Panc1 (cell line): Measurements from ENCODE around the gene EGFL7. TPM values are rescaled to one million over a fixed set of nuclear protein-coding genes. Genes with fewer than 3 reads are reported as not detected.

Experiments used
- ATAC-seq: fragments of 200-7000 bp; cut with Tn5 transposase; 2 replicates; pipeline ENCODE4 v1.9.1; 2020; ENCODE audit warnings: mild to moderate bottlenecking, moderate library complexity
- BruUV-seq: library from RNA; stranded (reverse); fragments of 400-500 nt; replicated peaks from 2 replicates; lab custom pipeline; 2021; lab: Mats Ljungman, UMichigan
- CTCF ChIA-PET: fragments of 300-600 bp; sonication (Branson Sonifier 250); formaldehyde crosslinking; loops from one replicate; lab custom pipeline; 2022; ENCODE audit warnings: antibody characterized with exemption; lab: Charles Lee
- POLR2A ChIA-PET: fragments of 300-600 bp; sonication (Branson Sonifier 250); formaldehyde crosslinking; loops from one replicate; lab custom pipeline; 2022; ENCODE audit warnings: antibody characterized with exemption; lab: Charles Lee
- DNase-seq: peaks from one replicate; pipeline ENCODE4 v3.0.0-alpha.2; 2010; ENCODE audit warnings: low read depth, low spot score
- H3K27ac ChIP-seq: 2 replicates; pipeline ENCODE4 v1.5.1; 2011; ENCODE audit warnings: mild to moderate bottlenecking, low read length, inconsistent platforms
- H3K27me3 ChIP-seq: fragments of 200-500 bp; sonication (Bioruptor generic); 2 replicates; pipeline ENCODE4 v1.6.0; 2014; ENCODE audit warnings: low read length, inconsistent platforms; ENCODE audit not compliant: control insufficient read depth, insufficient read depth
- H3K36me3 ChIP-seq: fragments of 200-500 bp; sonication (Bioruptor generic); 2 replicates; pipeline ENCODE4 v1.5.1; 2014; ENCODE audit warnings: inconsistent platforms, mild to moderate bottlenecking, low read length, moderate library complexity; ENCODE audit not compliant: control insufficient read depth, insufficient read depth
- H3K4me1 ChIP-seq: 2 replicates; pipeline ENCODE4 v1.5.1; 2011; ENCODE audit warnings: inconsistent platforms, mild to moderate bottlenecking, low read length, moderate library complexity; ENCODE audit not compliant: control insufficient read depth, insufficient read depth
- H3K4me3 ChIP-seq, 2 experiments: 2 replicates each; pipeline ENCODE4 v1.5.1; 2011 to 2012; ENCODE audit warnings: low read depth in 2 of 2, low read length in 2 of 2, mild to moderate bottlenecking in 2 of 2, inconsistent platforms in 1 of 2, moderate library complexity in 1 of 2
- H3K9me3 ChIP-seq: fragments of 200-500 bp; sonication (Bioruptor generic); 2 replicates; pipeline ENCODE4 v1.5.1; 2014; ENCODE audit warnings: low read depth, mild to moderate bottlenecking, inconsistent platforms, low read length, moderate library complexity; ENCODE audit not compliant: control insufficient read depth, insufficient read depth
- POLR2AphosphoS5 ChIP-seq: IDR thresholded peaks from 2 replicates; pipeline ENCODE4 v1.6.1; 2012; ENCODE audit warnings: mild to moderate bottlenecking, low read depth, low read length, moderate library complexity
- REST ChIP-seq, 2 experiments: IDR thresholded peaks; 2 replicates each; pipeline ENCODE4 v1.6.1; 2011 to 2012; ENCODE audit warnings: low read depth in 2 of 2, control low read depth in 1 of 2, low read length in 1 of 2, mild to moderate bottlenecking in 1 of 2, moderate library complexity in 1 of 2; ENCODE audit not compliant: insufficient read depth in 1 of 2
- SIN3A ChIP-seq: IDR thresholded peaks from 2 replicates; pipeline ENCODE4 v1.6.1; 2012; ENCODE audit warnings: low read depth, mild to moderate bottlenecking, low read length, moderate library complexity, borderline replicate concordance; ENCODE audit not compliant: insufficient read depth
- TCF7L2 ChIP-seq: IDR thresholded peaks from 2 replicates; pipeline ENCODE4 v1.6.1; 2011; ENCODE audit warnings: mild to moderate bottlenecking, low read depth, low read length, inconsistent platforms
- in situ Hi-C: cut with HindIII; loops from 2 replicates; pipeline ENCODE4 v1.10.0; 2016; ENCODE audit warnings: low sequenced_read_pairs, low pct_unique_long_range_greater_than_20kb
- intact Hi-C: fragments of 100-400 bp; cut with micrococcal nuclease; formaldehyde crosslinking; loops from one replicate; pipeline ENCODE4 v1.10.0; 2022; ENCODE audit not compliant: unreplicated experiment
- total RNA-seq: library from RNA; stranded (reverse); gene quantifications from one replicate; pipeline ENCODE4 v1.2.1, GENCODE V29; 2021; ENCODE audit not compliant: unreplicated experiment
- TF ChIP-seq, protein P1 (sequence below): fragments of 450-650 bp; IDR thresholded peaks from 2 replicates; pipeline ENCODE4 v1.5.1; 2017; ENCODE audit warnings: mild to moderate bottlenecking

The EGFL7 gene
- total RNA-seq, 1 experiment from 2014 or later, result 42.3 TPM

DNA sequence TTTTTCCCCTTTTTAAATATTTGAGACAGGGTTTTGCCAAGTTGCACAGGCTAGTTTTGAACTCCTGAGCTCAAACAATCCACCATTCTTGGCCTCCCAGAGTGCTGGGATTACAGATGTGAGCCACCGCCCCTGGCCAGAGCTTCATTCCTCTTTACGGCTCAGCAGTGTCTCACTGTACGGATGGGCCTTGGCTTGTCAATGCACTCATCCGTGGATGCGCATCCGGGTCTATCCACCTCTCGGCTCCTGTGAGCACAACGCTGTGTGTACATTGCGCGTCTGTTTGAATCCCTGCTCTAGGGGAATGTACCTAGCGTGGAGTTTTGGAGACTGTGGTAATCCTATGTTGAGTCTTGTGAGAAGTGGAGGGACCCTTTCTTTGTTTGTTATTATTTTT, 10.9 kb upstream of the EGFL7 start:
- ChIA-PET CTCF (no interaction called here), POLR2A (interaction anchor here (0.7 to 0.8 kb wide), 2 partner anchors 10 to 32 kb away, joined by 8 to 9 read pairs; no protein-coding TSS in a partner anchor)
- no peak for DNase-seq
- Histone ChIP-seq H3K27ac (no peak overlapping the region), H3K36me3 (no peaks in the 10 kb centered on the region), H3K4me1 (no peaks in the 10 kb centered on the region; the same call in none of the 2 replicates), H3K27me3 (no peaks in the 10 kb centered on the region), H3K9me3 (no peaks in the 10 kb centered on the region), H3K4me3 (no peak overlapping the region)
- intact Hi-C loops, result no loop called here
- TF ChIP-seq REST (IDR thresholded peaks at IDR 0.05; ENCODE audit: insufficient read depth in 1 of 2, low read depth in 2 of 2, low read length in 1 of 2), result no peak
- no peak for TF ChIP-seq TCF7L2
- no peak for TF ChIP-seq POLR2AphosphoS5
- TF ChIP-seq SIN3A, result no peak
- TF ChIP-seq, protein P1, sequence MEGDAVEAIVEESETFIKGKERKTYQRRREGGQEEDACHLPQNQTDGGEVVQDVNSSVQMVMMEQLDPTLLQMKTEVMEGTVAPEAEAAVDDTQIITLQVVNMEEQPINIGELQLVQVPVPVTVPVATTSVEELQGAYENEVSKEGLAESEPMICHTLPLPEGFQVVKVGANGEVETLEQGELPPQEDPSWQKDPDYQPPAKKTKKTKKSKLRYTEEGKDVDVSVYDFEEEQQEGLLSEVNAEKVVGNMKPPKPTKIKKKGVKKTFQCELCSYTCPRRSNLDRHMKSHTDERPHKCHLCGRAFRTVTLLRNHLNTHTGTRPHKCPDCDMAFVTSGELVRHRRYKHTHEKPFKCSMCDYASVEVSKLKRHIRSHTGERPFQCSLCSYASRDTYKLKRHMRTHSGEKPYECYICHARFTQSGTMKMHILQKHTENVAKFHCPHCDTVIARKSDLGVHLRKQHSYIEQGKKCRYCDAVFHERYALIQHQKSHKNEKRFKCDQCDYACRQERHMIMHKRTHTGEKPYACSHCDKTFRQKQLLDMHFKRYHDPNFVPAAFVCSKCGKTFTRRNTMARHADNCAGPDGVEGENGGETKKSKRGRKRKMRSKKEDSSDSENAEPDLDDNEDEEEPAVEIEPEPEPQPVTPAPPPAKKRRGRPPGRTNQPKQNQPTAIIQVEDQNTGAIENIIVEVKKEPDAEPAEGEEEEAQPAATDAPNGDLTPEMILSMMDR, result no peak
- no peak for ATAC-seq
- no TSS peak for BruUV-seq
- in situ Hi-C loops, result no loop called here

DNA sequence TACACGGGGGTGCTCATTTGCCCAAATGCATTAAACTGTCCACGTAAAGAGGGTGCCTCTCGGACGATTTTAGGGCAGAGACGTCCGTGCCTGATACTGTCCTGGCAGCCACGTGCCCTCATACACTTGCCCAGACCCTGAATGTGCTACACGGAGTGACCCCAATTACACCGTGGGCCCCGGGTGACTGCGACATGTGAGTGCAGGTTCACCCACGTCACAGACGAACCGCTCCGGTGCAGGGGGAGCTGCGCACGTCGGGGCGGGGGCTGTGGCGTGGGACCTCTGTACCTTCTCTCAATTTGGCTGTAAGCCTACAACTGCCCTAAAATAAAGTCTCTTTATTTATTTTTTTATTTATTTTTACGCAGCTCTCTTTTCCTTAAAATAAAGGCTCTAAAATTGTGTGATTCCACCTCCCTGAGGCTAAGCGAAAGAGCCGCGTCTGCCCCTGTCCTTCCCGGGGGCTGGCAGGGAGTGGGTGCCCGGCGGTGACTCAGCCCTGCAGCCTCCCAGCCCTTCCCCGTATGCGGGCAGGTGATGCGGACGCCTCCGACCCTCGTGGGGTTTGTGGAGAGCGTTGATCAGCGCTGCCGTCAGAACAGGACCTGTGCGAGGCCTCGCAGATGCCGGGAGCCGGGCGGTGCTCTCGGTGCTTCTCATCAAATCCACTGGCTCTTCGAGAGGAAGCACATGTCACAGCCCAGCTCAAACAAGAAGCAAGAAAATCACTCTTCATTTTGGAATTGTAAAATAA, 9.2 kb upstream of the EGFL7 start:
- POLR2A ChIA-PET, result no interaction called here
- no peak for ATAC-seq
- BruUV-seq, result no TSS peak

More for the DNA sequence above, 9.2 kb upstream of the EGFL7 start:
- intact Hi-C loops, result no loop called here
- DNase-seq, result no peak
- TF ChIP-seq REST (IDR thresholded peaks at IDR 0.05; ENCODE audit: insufficient read depth in 1 of 2, low read depth in 2 of 2, low read length in 1 of 2), result no peak
- no peak for TF ChIP-seq POLR2AphosphoS5
- TF ChIP-seq, protein P1, result no peak
- TF ChIP-seq TCF7L2, result no peak
- TF ChIP-seq SIN3A, result no peak
- CTCF ChIA-PET, result no interaction called here
- H3K9me3 ChIP-seq, result no peaks in the 10 kb centered on the region
- H3K36me3 ChIP-seq, result no peaks in the 10 kb centered on the region
- no peaks in the 10 kb centered on the region for H3K27me3 ChIP-seq
- no peak overlapping the region for H3K4me3 ChIP-seq
- no peaks in the 10 kb centered on the region; the same call in none of the 2 replicates for H3K4me1 ChIP-seq
- in situ Hi-C loops, result no loop called here
- no peak overlapping the region for H3K27ac ChIP-seq
